ENCODE results near the gene TRIO. TPM values are rescaled to one million over a fixed set of nuclear protein-coding genes. Genes with fewer than 3 reads are reported as not detected.
A peak's percentile ranks its signal among the peaks of the same experiment; 100 is the strongest.

Gene TRIO
- polyA plus RNA-seq, 3 donors, result 1.7 to 45.8 (median 2.1) TPM

DNA sequence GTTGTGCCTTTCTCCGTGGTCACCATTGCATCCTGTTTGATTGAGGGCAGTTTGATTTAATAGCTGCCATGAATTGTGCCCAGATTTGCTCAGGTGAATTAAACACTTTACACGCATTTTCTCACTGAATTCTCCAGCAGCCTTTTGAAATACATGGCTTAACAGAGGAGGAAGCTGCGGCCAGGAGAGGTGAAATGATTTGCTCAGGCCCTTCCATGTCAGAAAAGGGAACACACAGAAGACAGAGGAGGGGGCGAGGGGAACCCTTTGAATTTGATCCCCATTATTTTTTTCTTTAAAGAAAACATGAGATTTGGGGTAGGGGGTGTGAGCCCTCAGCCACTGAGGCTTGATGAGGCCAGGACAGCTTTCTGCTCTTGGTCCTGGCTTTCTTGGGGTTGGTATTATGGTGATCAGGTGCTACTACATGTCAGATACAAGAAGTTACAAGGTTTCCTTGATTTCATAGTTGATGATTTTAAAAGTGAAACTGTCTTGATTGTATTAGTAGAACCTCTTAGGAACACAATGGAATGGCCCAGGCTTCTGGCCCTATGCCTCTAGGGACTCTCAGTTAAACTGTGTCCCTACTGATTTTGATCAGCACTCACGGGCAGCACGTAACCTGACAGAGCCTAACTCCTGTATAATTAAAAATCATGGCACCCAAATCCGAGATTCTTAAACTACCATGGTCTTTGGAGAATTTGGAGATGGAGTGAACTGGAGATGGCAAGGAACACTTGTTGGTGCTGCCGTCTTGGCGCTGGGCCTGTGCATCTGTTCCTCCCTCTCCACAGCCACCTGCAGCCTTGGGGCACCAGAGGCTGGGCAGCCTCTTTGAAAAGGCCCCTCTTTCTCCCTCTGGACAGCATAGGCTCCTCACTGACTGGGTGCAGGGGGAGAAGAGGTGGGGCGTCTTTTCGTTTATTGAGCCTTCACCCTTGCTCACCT, 107.9 kb downstream of the TRIO start:
- Histone ChIP-seq H3K36me3 (replicated peaks in 1 of 2; ENCODE audit: control insufficient read depth in 1 of 2, insufficient read depth in 2 of 2, low read length in 2 of 2) (no peaks in the 10 kb centered on the region), H3K27ac (ENCODE audit: low read depth in 1 of 2, low read length in 2 of 2) (peak overlapping the region in 1 of 2 donors; percentile 39), H3K9ac (ENCODE audit: insufficient read depth, low read length, poor library complexity, severe bottlenecking) (no peak overlapping the region), H3K4me1 (ENCODE audit: control insufficient read depth in 1 of 2, insufficient read depth in 2 of 2, low read length in 2 of 2) (peaks cover 22 to 24% of the 10 kb centered on the region in 2 donors), H2AFZ (ENCODE audit: insufficient read depth, low read depth, low read length, poor library complexity, severe bottlenecking) (no peak overlapping the region), H3K79me2 (ENCODE audit: insufficient read depth, low read length) (peaks cover 86% of the 10 kb centered on the region), H4K20me1 (ENCODE audit: insufficient read depth, low read length) (peaks cover 76% of the 10 kb centered on the region), H3K4me3 (replicated peaks in 1 of 3; ENCODE audit: low read depth in 2 of 3, low read length in 3 of 3) (peak overlapping the region in 1 of 3 experiments; percentile 40), H3K9me3 (replicated peaks in 1 of 2; ENCODE audit: control insufficient read depth in 1 of 2, insufficient read depth in 1 of 2, low read length in 2 of 2) (peaks cover 17 to 19% of the 10 kb centered on the region in 2 donors), H3K27me3 (ENCODE audit: control insufficient read depth in 2 of 2, insufficient read depth in 2 of 2, low read length in 2 of 2) (no peaks in the 10 kb centered on the region), H3K4me2 (replicated peaks; ENCODE audit: extremely low read depth, low read length, poor library complexity, severe bottlenecking) (peak overlapping the region; percentile 44)
- intact Hi-C loops (cut with micrococcal nuclease), result loop anchor here in 1 of 2 donors (10.0 kb wide), 1 partner anchor 96 kb away; no protein-coding TSS in a partner anchor
- TF ChIP-seq, protein P1, sequence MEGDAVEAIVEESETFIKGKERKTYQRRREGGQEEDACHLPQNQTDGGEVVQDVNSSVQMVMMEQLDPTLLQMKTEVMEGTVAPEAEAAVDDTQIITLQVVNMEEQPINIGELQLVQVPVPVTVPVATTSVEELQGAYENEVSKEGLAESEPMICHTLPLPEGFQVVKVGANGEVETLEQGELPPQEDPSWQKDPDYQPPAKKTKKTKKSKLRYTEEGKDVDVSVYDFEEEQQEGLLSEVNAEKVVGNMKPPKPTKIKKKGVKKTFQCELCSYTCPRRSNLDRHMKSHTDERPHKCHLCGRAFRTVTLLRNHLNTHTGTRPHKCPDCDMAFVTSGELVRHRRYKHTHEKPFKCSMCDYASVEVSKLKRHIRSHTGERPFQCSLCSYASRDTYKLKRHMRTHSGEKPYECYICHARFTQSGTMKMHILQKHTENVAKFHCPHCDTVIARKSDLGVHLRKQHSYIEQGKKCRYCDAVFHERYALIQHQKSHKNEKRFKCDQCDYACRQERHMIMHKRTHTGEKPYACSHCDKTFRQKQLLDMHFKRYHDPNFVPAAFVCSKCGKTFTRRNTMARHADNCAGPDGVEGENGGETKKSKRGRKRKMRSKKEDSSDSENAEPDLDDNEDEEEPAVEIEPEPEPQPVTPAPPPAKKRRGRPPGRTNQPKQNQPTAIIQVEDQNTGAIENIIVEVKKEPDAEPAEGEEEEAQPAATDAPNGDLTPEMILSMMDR (IDR thresholded peaks at IDR 0.05), result no peak
- H3K9me3 Mint-ChIP-seq, result peaks cover 6 to 16% (median 11%) of the 10 kb centered on the region in 7 donors
- no peaks in the 10 kb centered on the region for H3K27me3 Mint-ChIP-seq (ENCODE audit: low read depth in 3 of 3)
- DNase-seq, result peak; percentile 31 to 54 (median 52)
- peaks cover 2 to 7% of the 10 kb centered on the region in 2 donors for H3K36me3 Mint-ChIP-seq
- H3K4me3 Mint-ChIP-seq, result peak overlapping the region; percentile 34 to 51
- 90% methylated on average over 2 of the region's 11 CpGs for WGBS (ENCODE audit: insufficient coverage)
- peak overlapping the region; percentile 27 to 87 (median 61) for H3K27ac Mint-ChIP-seq
- peaks cover 28% of the 10 kb centered on the region for H3K4me1 Mint-ChIP-seq

DNA sequence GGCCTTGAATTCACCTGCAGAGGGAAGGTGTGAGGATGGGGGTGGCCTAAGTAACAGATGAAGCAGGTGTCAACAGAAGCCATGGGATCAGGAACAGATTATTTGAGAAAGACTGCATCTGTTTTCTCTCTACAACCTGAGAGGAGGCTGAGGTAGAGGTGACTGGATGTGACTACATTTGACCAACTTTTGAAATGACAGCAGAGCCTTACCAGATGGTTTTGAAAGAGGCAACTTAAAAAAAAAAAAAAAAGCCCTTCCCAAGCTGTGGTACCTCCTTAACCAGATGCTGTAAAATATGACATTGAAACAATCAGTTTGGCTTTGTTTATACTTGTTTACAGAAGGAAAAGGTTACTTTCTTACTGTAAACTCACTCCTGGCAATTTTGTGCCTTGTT, 108.6 kb downstream of the TRIO start:
- intact Hi-C loops (cut with micrococcal nuclease), result loop anchor here in 1 of 2 donors (10.0 kb wide), 1 partner anchor 97 kb away; no protein-coding TSS in a partner anchor

More for the DNA sequence above, 108.6 kb downstream of the TRIO start:
- H3K27ac ChIP-seq (ENCODE audit: low read depth in 1 of 2, low read length in 2 of 2), result no peak overlapping the region
- DNase-seq, result no peak
- H3K4me3 Mint-ChIP-seq, result no peak overlapping the region
- H3K36me3 ChIP-seq (replicated peaks in 1 of 2; ENCODE audit: control insufficient read depth in 1 of 2, insufficient read depth in 2 of 2, low read length in 2 of 2), result no peaks in the 10 kb centered on the region
- H3K4me2 ChIP-seq (replicated peaks; ENCODE audit: extremely low read depth, low read length, poor library complexity, severe bottlenecking), result no peak overlapping the region
- no peak overlapping the region for H3K4me3 ChIP-seq (replicated peaks in 1 of 3; ENCODE audit: low read depth in 2 of 3, low read length in 3 of 3)
- peaks cover 9 to 18% (median 14%) of the 10 kb centered on the region in 7 donors for H3K9me3 Mint-ChIP-seq
- H3K36me3 Mint-ChIP-seq, result peaks cover 4 to 8% of the 10 kb centered on the region in 2 donors
- H3K4me1 Mint-ChIP-seq, result peaks cover 31% of the 10 kb centered on the region
- H3K27me3 ChIP-seq (ENCODE audit: control insufficient read depth in 2 of 2, insufficient read depth in 2 of 2, low read length in 2 of 2), result no peaks in the 10 kb centered on the region
- H3K79me2 ChIP-seq (ENCODE audit: insufficient read depth, low read length), result peaks cover 92% of the 10 kb centered on the region
- no peak overlapping the region for H2AFZ ChIP-seq (ENCODE audit: insufficient read depth, low read depth, low read length, poor library complexity, severe bottlenecking)
- H3K4me1 ChIP-seq (ENCODE audit: control insufficient read depth in 1 of 2, insufficient read depth in 2 of 2, low read length in 2 of 2), result peaks cover 22 to 24% of the 10 kb centered on the region in 2 donors
- peaks cover 21 to 27% of the 10 kb centered on the region in 2 donors for H3K9me3 ChIP-seq (replicated peaks in 1 of 2; ENCODE audit: control insufficient read depth in 1 of 2, insufficient read depth in 1 of 2, low read length in 2 of 2)
- H3K27me3 Mint-ChIP-seq (ENCODE audit: low read depth in 3 of 3), result no peaks in the 10 kb centered on the region
- no peak overlapping the region for H3K27ac Mint-ChIP-seq
- H4K20me1 ChIP-seq (ENCODE audit: insufficient read depth, low read length), result peaks cover 71% of the 10 kb centered on the region
- H3K9ac ChIP-seq (ENCODE audit: insufficient read depth, low read length, poor library complexity, severe bottlenecking), result no peak overlapping the region
- TF ChIP-seq, protein P1 (IDR thresholded peaks at IDR 0.05), result no peak

Measured in CD14-positive monocyte (primary cell).